ENCODE results near the gene MIOS.

- TF ChIP-seq, protein P1, sequence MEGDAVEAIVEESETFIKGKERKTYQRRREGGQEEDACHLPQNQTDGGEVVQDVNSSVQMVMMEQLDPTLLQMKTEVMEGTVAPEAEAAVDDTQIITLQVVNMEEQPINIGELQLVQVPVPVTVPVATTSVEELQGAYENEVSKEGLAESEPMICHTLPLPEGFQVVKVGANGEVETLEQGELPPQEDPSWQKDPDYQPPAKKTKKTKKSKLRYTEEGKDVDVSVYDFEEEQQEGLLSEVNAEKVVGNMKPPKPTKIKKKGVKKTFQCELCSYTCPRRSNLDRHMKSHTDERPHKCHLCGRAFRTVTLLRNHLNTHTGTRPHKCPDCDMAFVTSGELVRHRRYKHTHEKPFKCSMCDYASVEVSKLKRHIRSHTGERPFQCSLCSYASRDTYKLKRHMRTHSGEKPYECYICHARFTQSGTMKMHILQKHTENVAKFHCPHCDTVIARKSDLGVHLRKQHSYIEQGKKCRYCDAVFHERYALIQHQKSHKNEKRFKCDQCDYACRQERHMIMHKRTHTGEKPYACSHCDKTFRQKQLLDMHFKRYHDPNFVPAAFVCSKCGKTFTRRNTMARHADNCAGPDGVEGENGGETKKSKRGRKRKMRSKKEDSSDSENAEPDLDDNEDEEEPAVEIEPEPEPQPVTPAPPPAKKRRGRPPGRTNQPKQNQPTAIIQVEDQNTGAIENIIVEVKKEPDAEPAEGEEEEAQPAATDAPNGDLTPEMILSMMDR (IDR thresholded peaks at IDR 0.05): no peak
- TF ChIP-seq POLR2A (IDR thresholded peaks at IDR 0.05): no peak
These were observed 45.4 kb upstream of the MIOS start for GRCh38 chr7:7521259-7521658.
